Vagina (tissue), 2 donors: Measurements from ENCODE around the gene CRADD. TPM values are rescaled to one million over a fixed set of nuclear protein-coding genes. Genes with fewer than 3 reads are reported as not detected.
"Not testable (repeated sequence)": the region's sequence is repeated elsewhere in the genome, so short reads cannot be mapped to it uniquely, and the experiment has no call there.

Experiments
- DNase-seq, 2 donors: peaks; one replicate each; pipeline ENCODE4 v3.0.0-alpha.2; 2017; ENCODE audit errors: extremely low spot score in 2 of 2
- H3K27ac ChIP-seq: fragments of 200-600 bp; sonication (generic); one replicate; pipeline ENCODE4 v1.5.1; 2019
- H3K27me3 ChIP-seq: fragments of 200-600 bp; sonication (generic); one replicate; pipeline ENCODE4 v1.5.1; 2019
- H3K36me3 ChIP-seq, 2 donors: fragments of 200-600 bp; sonication (generic); one replicate each; pipeline ENCODE4 v1.5.1; 2017 to 2019
- H3K4me1 ChIP-seq: fragments of 200-600 bp; sonication (generic); one replicate; pipeline ENCODE4 v1.5.1; 2019
- H3K4me3 ChIP-seq, 2 donors: fragments of 200-600 bp; sonication (generic); 1 replicate in 1 of 2; 2 replicates in 1 of 2; pipeline ENCODE4 v1.5.1; 2016 to 2019
- H3K9me3 ChIP-seq: fragments of 200-600 bp; sonication (generic); one replicate; pipeline ENCODE4 v1.5.1; 2019
- CTCF ChIP-seq, 3 experiments: fragments of 450-650 bp in 2 of 3; fragments of 200-600 bp in 1 of 3; sonication (generic) in 1 of 3; IDR thresholded peaks; one replicate each; pipeline ENCODE4 v1.5.1; 2017 to 2019; ENCODE audit warnings: antibody characterized with exemption in 3 of 3, mild to moderate bottlenecking in 2 of 3, moderate library complexity in 2 of 3
- POLR2A ChIP-seq, 2 donors: fragments of 450-650 bp; IDR thresholded peaks; one replicate each; pipeline ENCODE4 v1.6.1; 2017; ENCODE audit warnings: antibody characterized with exemption in 2 of 2, mild to moderate bottlenecking in 2 of 2, moderate library complexity in 2 of 2
- POLR2AphosphoS5 ChIP-seq, 2 donors: sonication (generic); formaldehyde crosslinking; IDR thresholded peaks; one replicate each; pipeline ENCODE4 v1.9.0; 2017; ENCODE audit warnings: antibody characterized with exemption in 2 of 2, mild to moderate bottlenecking in 2 of 2, low read depth in 1 of 2; ENCODE audit not compliant: insufficient read depth in 1 of 2
- intact Hi-C: fragments of 100-400 bp; cut with DNase I; formaldehyde crosslinking; loops from one replicate; pipeline ENCODE4 v1.15.1; 2023
- total RNA-seq: library from RNA; depleted of rRNA; stranded (reverse); fragments of >200 nt; gene quantifications from one replicate; pipeline ENCODE4 v1.2.3, GENCODE V29; 2016

CRADD gene
- total RNA-seq, 1 donor from 2014 or later = 40.8 TPM

- no peaks in the 10 kb centered on the region for H3K36me3 ChIP-seq
- H3K27ac ChIP-seq = no peak overlapping the region
- no peaks in the 10 kb centered on the region for H3K27me3 ChIP-seq
- TF ChIP-seq POLR2A (IDR thresholded peaks at IDR 0.05) (no peak), CTCF (IDR thresholded peaks at IDR 0.05) (no peak), POLR2AphosphoS5 (IDR thresholded peaks at IDR 0.05; ENCODE audit: insufficient read depth in 1 of 2, low read depth in 1 of 2) (no peak)
- H3K4me1 ChIP-seq = peaks cover 39% of the 10 kb centered on the region
- no peak for DNase-seq
- no peaks in the 10 kb centered on the region for H3K9me3 ChIP-seq
- intact Hi-C loops = no loop called here
- H3K4me3 ChIP-seq = no peak overlapping the region
Measured at GRCh38 chr12:93753285-93753684, 76.1 kb downstream of the CRADD start.

GRCh38 chr12:93753838-93754429 is 76.8 kb downstream of the CRADD start:
- Histone ChIP-seq H3K4me3 (no peak overlapping the region), H3K4me1 (peaks cover 42% of the 10 kb centered on the region), H3K36me3 (no peaks in the 10 kb centered on the region), H3K9me3 (no peaks in the 10 kb centered on the region), H3K27me3 (no peaks in the 10 kb centered on the region), H3K27ac (no peak overlapping the region)
- DNase-seq = no peak
- TF ChIP-seq POLR2AphosphoS5 (IDR thresholded peaks at IDR 0.05; ENCODE audit: insufficient read depth in 1 of 2, low read depth in 1 of 2) (no peak), POLR2A (IDR thresholded peaks at IDR 0.05) (no peak), CTCF (IDR thresholded peaks at IDR 0.05) (no peak)
- intact Hi-C loops = no loop called here

- H3K4me3 ChIP-seq, H3K27me3 ChIP-seq, H3K27ac ChIP-seq, H3K9me3 ChIP-seq, H3K36me3 ChIP-seq, intact Hi-C loops, DNase-seq: not testable (repeated sequence)
- H3K4me1 ChIP-seq = peaks cover 42% of the 10 kb centered on the region
Measured at GRCh38 chr12:93754859-93755258, 77.7 kb downstream of the CRADD start.

- no peak for DNase-seq
- intact Hi-C loops = no loop called here
- Histone ChIP-seq H3K4me1 (peaks cover 39% of the 10 kb centered on the region), H3K36me3 (no peaks in the 10 kb centered on the region), H3K27ac (no peak overlapping the region), H3K27me3 (no peaks in the 10 kb centered on the region), H3K9me3 (no peaks in the 10 kb centered on the region), H3K4me3 (no peak overlapping the region)
- TF ChIP-seq POLR2A (IDR thresholded peaks at IDR 0.05) (no peak), POLR2AphosphoS5 (IDR thresholded peaks at IDR 0.05; ENCODE audit: insufficient read depth in 1 of 2, low read depth in 1 of 2) (no peak)
Measured at GRCh38 chr12:93756288-93756687, 79.1 kb downstream of the CRADD start.

GRCh38 chr12:93757792-93758694 is 80.9 kb downstream of the CRADD start:
- no peak overlapping the region for H3K4me3 ChIP-seq
- H3K9me3 ChIP-seq = no peaks in the 10 kb centered on the region
- H3K4me1 ChIP-seq = peaks cover 40% of the 10 kb centered on the region
- no peak for DNase-seq
- TF ChIP-seq POLR2A (IDR thresholded peaks at IDR 0.05) (no peak), CTCF (IDR thresholded peaks at IDR 0.05) (no peak), POLR2AphosphoS5 (IDR thresholded peaks at IDR 0.05; ENCODE audit: insufficient read depth in 1 of 2, low read depth in 1 of 2) (no peak)
- H3K27me3 ChIP-seq = no peaks in the 10 kb centered on the region
- intact Hi-C loops = no loop called here
- H3K27ac ChIP-seq = no peak overlapping the region
- H3K36me3 ChIP-seq = no peaks in the 10 kb centered on the region
